ENCODE measurements around the gene ZNRD2.

- no peak for TF ChIP-seq CTCF (IDR thresholded peaks at IDR 0.05; ENCODE audit: insufficient read depth, low read length, poor library complexity, severe bottlenecking)
- no peak for TF ChIP-seq EZH2phosphoT487 (conservative IDR thresholded peaks at IDR 0.05; ENCODE audit: low read length)
Observed at GRCh38 chr11:65537620-65538231, 32.6 kb upstream of the ZNRD2 start.
